Measurements from ENCODE around the gene DUSP2.
A peak's percentile ranks its signal among the peaks of the same experiment; 100 is the strongest.

Gene DUSP2

DNA sequence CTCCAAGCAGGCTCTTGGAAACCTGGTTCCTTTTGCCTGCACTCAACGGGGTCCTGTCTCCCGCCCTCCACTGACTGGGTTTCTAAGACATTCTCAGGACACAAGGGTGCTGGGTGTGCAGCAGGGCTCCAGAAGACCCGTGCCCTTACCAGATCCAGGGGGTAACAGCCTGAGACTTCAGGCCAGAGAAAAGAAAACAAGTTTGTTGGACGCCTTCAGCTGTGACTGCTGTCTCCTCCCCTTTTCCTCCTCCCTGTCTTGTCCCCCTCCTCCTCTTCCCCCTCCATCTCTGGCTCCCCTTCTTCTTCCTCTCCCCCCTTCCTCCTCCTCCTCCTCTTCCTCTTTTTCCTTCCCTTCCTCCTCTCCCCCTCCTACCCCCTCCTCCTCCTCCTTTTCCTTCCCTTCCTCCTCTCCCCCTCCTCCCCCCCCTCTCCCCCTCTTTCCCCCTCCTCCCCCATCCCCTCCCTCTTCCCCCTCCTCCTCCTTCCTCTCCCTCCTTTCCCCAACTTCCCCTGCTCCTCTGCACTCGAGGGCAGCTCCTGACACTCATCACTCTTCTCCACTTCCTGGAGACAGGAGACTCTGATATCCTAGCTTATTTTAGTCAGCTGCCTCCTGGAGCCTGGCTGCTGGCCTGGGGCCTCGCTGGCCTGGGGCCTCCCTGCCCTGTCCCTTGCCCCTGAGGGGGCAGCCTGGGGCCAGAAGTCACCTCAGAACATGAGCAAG, 41.3 kb downstream of the DUSP2 start:
- H3K9me3 Mint-ChIP-seq, result peaks cover 10% of the 10 kb centered on the region
- H3K27ac Mint-ChIP-seq (ENCODE audit: low read depth), result no peak overlapping the region
- H3K4me3 Mint-ChIP-seq, result no peak overlapping the region
- H3K4me1 Mint-ChIP-seq, result no peaks in the 10 kb centered on the region
- no peaks in the 10 kb centered on the region for H3K36me3 Mint-ChIP-seq (ENCODE audit: insufficient read depth)
- H3K27me3 Mint-ChIP-seq, result no peaks in the 10 kb centered on the region
- ATAC-seq (replicated peaks; ENCODE audit: extremely low read depth, poor library complexity, severe bottlenecking) (no peak), DNase-seq (ENCODE audit: low spot score in 2 of 2) (no peak)

DNA sequence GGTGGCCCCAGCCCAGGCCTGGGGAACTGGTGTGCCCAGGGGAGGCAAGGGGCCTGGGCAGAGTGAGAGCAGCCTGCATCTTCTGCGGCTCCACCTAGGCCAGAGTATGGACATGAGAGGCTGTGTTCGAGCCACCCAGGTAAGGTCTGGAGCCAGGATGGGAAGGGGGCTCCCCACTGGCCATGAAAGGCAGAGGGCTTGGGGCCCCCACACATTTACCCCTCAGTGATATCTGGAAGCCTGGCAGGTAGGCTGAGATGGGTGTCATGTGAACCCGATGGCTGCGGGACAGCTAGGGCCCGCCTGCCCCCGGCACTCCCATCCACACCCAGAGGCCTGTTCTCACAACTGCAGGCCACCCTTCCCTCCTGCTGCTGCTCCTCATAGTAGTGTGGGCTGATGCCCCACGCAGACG, 42.0 kb downstream of the DUSP2 start:
- no peak overlapping the region for H3K27ac Mint-ChIP-seq (ENCODE audit: low read depth)
- H3K9me3 Mint-ChIP-seq, result peaks cover 10% of the 10 kb centered on the region
- ATAC-seq (replicated peaks; ENCODE audit: extremely low read depth, poor library complexity, severe bottlenecking) (no peak), DNase-seq (ENCODE audit: low spot score in 2 of 2) (no peak)
- H3K4me3 Mint-ChIP-seq, result no peak overlapping the region
- H3K27me3 Mint-ChIP-seq, result no peaks in the 10 kb centered on the region
- no peaks in the 10 kb centered on the region for H3K36me3 Mint-ChIP-seq (ENCODE audit: insufficient read depth)
- no peaks in the 10 kb centered on the region for H3K4me1 Mint-ChIP-seq

DNA sequence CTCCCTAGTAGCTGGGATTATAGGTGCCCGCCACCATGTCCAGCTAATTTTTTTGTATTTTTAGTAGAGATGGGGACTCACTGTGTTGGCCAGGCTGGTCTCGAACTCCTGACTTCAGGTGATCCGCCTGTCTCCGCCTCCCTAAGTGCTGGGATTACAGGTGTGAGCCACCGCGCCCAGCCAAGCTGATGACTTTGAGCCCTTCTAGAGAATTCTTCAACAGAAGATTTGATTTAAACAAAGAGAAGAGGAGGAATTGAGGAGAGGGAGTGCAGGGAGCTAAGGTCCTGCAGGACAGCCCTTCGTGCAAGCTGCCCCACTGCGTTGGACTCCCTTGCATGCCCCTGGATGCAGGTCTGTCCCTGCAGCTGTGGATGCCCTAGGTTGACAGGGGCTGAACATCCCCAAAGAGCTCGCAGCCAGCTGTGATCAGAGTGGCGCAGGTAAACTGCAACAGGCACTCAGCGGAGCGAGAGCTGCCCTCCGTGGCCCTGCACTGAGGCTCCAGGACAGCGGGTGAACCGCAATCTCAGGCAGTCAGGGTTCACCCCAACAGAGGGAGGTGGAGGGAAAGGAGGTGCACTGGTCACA, 42.5 kb downstream of the DUSP2 start:
- no peak overlapping the region for H3K4me3 Mint-ChIP-seq
- H3K27ac Mint-ChIP-seq (ENCODE audit: low read depth), result no peak overlapping the region
- ATAC-seq (replicated peaks; ENCODE audit: extremely low read depth, poor library complexity, severe bottlenecking) (no peak), DNase-seq (ENCODE audit: low spot score in 2 of 2) (no peak)
- H3K36me3 Mint-ChIP-seq (ENCODE audit: insufficient read depth), result peaks cover 2% of the 10 kb centered on the region
- H3K9me3 Mint-ChIP-seq, result peaks cover 10% of the 10 kb centered on the region
- H3K4me1 Mint-ChIP-seq, result no peaks in the 10 kb centered on the region
- no peaks in the 10 kb centered on the region for H3K27me3 Mint-ChIP-seq

DNA sequence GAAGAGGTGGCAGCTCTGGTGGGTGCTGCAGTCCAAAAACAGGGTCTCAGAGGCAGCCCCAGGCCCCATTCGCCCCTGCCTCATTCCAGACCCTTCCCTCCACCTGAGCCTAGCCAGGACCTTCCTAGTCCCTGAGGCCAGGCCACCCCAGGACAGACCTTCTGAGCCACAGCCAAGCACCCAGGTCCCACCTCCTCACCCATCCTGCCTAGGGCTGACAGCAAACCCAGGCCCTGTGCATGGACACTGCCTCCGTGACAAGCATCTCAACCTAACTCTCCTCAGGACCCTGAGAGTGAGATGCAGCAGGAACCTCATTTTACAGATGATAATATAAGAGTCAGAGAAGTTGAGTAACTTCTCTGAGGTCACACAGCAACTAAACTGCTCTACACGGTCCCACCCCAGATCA, 44.3 kb downstream of the DUSP2 start:
- H3K27ac Mint-ChIP-seq (ENCODE audit: low read depth), result peak overlapping the region; percentile 87
- no peaks in the 10 kb centered on the region for H3K4me1 Mint-ChIP-seq
- H3K36me3 Mint-ChIP-seq (ENCODE audit: insufficient read depth), result peaks cover 2% of the 10 kb centered on the region
- no peaks in the 10 kb centered on the region for H3K27me3 Mint-ChIP-seq
- DNase-seq (ENCODE audit: low spot score in 2 of 2) (peak in 1 of 2 donors; percentile 2), ATAC-seq (replicated peaks; ENCODE audit: extremely low read depth, poor library complexity, severe bottlenecking) (no peak)
- H3K4me3 Mint-ChIP-seq, result no peak overlapping the region
- peaks cover 10% of the 10 kb centered on the region for H3K9me3 Mint-ChIP-seq

DNA sequence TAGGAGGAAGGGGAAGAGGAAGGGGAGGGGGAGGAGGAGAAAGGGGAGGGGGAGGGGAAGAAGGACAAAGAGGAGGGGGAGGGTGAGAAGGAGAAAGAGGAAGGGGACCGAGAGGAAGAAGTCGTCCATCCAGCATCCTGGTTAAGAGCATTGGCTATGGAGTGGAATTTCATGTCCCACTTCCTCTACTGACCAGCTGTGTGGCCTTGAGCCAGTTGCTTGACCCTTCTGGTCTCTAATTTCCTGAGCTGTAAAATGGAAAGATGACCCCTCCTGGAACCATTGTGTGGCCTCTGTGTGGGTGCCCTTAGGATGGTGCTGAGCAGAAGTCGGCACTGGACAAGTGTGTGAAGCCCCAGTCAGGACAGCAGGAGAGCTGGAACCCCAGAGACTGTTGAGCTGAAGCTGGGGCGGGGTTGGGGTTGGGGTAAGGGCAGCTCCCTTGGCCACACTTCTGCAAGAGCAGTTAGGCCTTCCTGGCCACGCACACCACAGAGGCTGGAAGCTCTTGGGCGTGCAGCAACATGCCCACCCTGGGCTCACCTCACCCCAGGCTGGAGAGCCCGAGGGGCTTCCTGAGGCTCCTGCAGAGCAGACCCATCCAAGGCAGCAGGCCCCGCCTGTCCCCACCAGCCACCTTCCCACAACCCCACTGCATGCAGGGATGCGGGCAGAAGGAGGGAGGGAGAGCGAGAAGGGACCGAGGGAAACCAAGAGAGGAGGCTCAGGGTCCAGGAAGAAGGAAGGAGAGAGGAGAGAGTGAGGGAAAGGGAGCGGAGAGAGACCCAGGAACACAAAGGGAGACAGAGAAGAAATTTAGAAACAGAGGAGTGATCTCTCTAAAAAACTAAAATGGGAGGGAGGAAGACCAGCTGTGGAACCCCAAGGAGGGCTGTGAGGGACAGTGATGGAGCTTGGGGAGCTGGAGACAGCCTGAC, 45.1 kb downstream of the DUSP2 start:
- Mint-ChIP-seq H3K27ac (ENCODE audit: low read depth) (peak overlapping the region; percentile 87), H3K36me3 (ENCODE audit: insufficient read depth) (peaks cover 2% of the 10 kb centered on the region), H3K4me3 (no peak overlapping the region), H3K27me3 (no peaks in the 10 kb centered on the region), H3K4me1 (no peaks in the 10 kb centered on the region), H3K9me3 (peaks cover 4% of the 10 kb centered on the region)
- peak in 1 of 2 donors; percentile 0 for DNase-seq (ENCODE audit: low spot score in 2 of 2)
- no peak for ATAC-seq (replicated peaks; ENCODE audit: extremely low read depth, poor library complexity, severe bottlenecking)

DNA sequence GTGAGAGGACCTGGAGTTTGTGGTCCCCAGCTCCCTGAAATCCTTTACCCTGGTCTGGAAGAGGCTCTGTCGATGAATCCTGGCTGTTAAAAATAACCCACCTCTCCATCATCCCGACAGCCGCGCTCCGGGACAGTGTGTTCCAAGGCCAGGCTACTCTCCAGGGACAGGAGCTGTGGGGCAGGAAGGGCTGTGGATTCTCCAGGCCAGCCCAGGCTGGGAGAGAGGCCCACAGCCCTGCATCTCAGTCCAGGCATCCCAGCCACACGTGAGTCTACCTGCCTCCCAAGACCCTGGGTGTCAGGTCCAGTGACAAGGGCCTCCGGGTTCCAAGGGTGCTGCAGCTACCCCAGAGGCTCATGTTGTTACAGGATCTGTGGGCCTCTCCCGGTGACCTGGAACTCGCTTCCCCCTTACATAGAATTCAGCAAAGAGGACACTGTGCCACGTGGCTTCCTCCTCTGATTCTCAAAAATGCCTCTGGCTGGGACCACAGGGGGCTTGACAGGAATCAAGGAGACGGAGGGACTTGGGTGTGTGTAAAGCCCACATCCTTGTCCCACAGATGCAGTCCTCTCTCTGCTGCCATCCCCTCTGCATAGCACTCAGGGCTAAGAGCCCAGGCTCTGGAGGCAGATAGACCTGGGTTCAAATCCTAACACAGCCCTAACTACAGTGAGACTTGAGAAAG, 46.2 kb downstream of the DUSP2 start:
- no peaks in the 10 kb centered on the region for H3K27me3 Mint-ChIP-seq
- H3K4me3 Mint-ChIP-seq, result no peak overlapping the region
- DNase-seq (ENCODE audit: low spot score in 2 of 2) (no peak), ATAC-seq (replicated peaks; ENCODE audit: extremely low read depth, poor library complexity, severe bottlenecking) (no peak)
- no peaks in the 10 kb centered on the region for H3K9me3 Mint-ChIP-seq
- H3K27ac Mint-ChIP-seq (ENCODE audit: low read depth), result no peak overlapping the region
- no peaks in the 10 kb centered on the region for H3K4me1 Mint-ChIP-seq
- peaks cover 2% of the 10 kb centered on the region for H3K36me3 Mint-ChIP-seq (ENCODE audit: insufficient read depth)

DNA sequence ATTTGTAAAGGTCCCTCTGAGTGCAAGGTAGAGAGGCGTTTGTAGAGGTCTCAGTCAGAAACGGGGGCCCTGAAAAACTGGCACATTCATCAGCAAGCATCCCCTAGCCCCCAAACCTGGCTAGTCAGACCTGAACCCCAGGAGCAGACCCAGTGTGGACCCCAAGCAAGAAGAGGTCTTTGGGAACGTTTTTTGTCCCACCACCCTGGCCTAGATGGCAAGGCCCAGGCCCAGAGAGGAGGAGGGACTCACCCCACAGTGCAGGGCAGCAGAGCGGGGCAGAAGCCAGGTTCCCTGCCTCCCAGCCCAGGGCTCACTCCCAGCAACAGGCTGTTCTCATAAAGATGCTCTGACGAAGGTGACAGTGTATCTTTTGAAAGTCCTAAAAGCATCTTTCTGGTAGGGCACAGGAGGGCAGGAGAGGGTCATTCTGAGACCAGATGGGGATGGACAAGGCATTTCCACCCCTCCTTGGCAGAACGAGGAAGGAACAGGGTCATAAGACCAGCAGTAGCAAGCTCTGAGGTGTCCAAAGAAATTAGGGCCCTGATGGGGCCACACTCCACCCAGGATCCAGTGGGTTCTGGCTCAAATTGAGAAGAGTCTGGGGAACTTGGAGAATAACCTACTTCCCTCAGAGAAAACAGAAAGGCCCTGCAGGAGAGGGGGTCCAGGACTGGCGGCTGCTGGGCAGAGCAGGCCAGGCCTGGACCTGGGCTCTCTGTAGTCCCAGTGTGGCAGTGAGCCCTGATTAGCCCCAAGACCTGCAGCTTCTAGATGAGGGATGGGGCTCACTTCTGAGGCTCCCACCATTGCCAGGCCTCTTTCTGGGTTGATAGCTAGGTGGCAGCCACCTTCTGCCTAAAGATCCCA, 47.1 kb downstream of the DUSP2 start:
- no peaks in the 10 kb centered on the region for H3K4me1 Mint-ChIP-seq
- peaks cover 3% of the 10 kb centered on the region for H3K36me3 Mint-ChIP-seq (ENCODE audit: insufficient read depth)
- no peak overlapping the region for H3K27ac Mint-ChIP-seq (ENCODE audit: low read depth)
- H3K4me3 Mint-ChIP-seq, result no peak overlapping the region
- no peaks in the 10 kb centered on the region for H3K27me3 Mint-ChIP-seq
- no peak for ATAC-seq (replicated peaks; ENCODE audit: extremely low read depth, poor library complexity, severe bottlenecking)
- DNase-seq (ENCODE audit: low spot score in 2 of 2), result no peak
- H3K9me3 Mint-ChIP-seq, result no peaks in the 10 kb centered on the region

DNA sequence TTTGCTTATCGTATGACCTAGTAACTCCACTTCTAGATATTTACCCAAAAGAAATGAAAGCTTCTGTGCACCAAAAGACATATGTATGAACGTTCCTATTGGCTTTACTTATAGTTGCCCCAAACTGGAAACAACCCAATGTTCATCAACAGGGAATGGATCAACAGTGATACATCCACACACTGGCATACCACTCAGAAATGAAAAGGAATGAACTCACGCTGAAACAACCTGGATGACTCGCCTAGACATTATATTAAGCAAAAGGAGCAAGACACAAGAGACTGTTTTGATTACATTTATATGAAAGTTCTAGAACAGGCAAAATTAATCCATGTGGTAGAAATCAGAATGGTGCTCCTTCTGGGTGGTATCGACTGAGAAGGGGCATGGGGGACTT, 47.8 kb downstream of the DUSP2 start:
- no peaks in the 10 kb centered on the region for H3K9me3 Mint-ChIP-seq
- H3K36me3 Mint-ChIP-seq (ENCODE audit: insufficient read depth), result peaks cover 3% of the 10 kb centered on the region
- no peak overlapping the region for H3K27ac Mint-ChIP-seq (ENCODE audit: low read depth)
- ATAC-seq (replicated peaks; ENCODE audit: extremely low read depth, poor library complexity, severe bottlenecking), result no peak
- no peak for DNase-seq (ENCODE audit: low spot score in 2 of 2)
- H3K4me1 Mint-ChIP-seq, result no peaks in the 10 kb centered on the region
- H3K4me3 Mint-ChIP-seq, result no peak overlapping the region
- H3K27me3 Mint-ChIP-seq, result peaks cover 2% of the 10 kb centered on the region

DNA sequence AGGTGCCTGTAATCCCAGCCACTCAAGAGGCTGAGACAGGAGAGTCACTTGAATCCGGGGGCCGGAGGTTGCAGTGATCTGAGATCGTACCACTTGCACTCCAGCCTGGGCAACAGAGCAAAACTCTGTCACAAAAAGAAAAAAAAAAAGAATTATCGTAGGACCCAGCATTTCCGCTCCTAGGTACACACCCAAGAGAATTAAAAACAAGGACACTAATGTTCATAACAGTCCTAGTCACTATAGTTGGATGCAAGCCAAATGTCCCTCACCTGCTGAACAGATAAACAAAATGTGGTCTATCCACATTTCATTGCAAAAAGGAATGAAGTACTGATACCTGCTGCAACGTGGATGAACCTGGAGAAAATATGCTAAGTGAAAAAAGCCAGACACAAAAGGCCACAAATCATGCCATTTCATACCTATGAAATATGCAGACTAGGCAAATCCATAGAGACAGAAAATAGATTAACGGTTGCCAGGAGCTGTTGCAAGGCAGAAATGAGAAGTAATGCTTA, 50.1 kb downstream of the DUSP2 start:
- Mint-ChIP-seq H3K27me3 (peaks cover 10% of the 10 kb centered on the region), H3K4me3 (no peak overlapping the region), H3K27ac (ENCODE audit: low read depth) (no peak overlapping the region), H3K4me1 (no peaks in the 10 kb centered on the region), H3K9me3 (no peaks in the 10 kb centered on the region), H3K36me3 (ENCODE audit: insufficient read depth) (peaks cover 3% of the 10 kb centered on the region)
- ATAC-seq (replicated peaks; ENCODE audit: extremely low read depth, poor library complexity, severe bottlenecking) (no peak), DNase-seq (ENCODE audit: low spot score in 2 of 2) (no peak)

DNA sequence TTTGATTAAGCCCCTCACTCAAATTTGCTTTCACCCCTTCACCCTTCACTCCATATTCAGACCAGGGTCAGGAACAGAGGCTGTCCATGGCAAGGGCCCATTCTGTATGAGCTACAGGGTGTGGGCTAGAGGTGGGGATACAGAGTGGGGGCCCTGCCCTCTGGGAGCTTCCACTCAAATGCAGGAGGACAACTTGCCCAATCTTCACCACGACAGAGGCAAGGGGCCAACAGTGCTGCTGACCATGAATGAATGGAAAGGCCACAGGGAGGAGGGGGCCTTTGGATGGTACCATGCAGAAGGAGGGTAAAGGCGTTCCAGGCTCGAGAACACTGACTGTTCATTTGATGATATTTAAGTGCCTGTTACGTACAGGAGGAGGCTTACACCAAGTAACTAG, 51.7 kb downstream of the DUSP2 start:
- Mint-ChIP-seq H3K4me1 (no peaks in the 10 kb centered on the region), H3K36me3 (ENCODE audit: insufficient read depth) (peaks cover 3% of the 10 kb centered on the region), H3K27me3 (peaks cover 10% of the 10 kb centered on the region), H3K4me3 (no peak overlapping the region), H3K9me3 (no peaks in the 10 kb centered on the region), H3K27ac (ENCODE audit: low read depth) (no peak overlapping the region)
- DNase-seq (ENCODE audit: low spot score in 2 of 2), result no peak
- ATAC-seq (replicated peaks; ENCODE audit: extremely low read depth, poor library complexity, severe bottlenecking), result no peak
